Choroid plexus epithelial cell (primary cell): ENCODE data around the gene PTPRT.

Experiments
- DNase-seq: peaks from one replicate; pipeline ENCODE4 v3.0.0-alpha.2; 2010; ENCODE audit warnings: low read depth
- H3K4me3 ChIP-seq: 2 replicates; pipeline ENCODE4 v1.5.1; 2011; ENCODE audit warnings: low read depth, mild to moderate bottlenecking, control low read depth, low read length, moderate library complexity
- TF ChIP-seq, protein P1 (sequence below): conservative IDR thresholded peaks from 2 replicates; pipeline ENCODE4 v1.5.1; 2011; ENCODE audit warnings: low read depth, mild to moderate bottlenecking, control low read depth, inconsistent platforms, low read length, moderate library complexity

PTPRT gene

DNA sequence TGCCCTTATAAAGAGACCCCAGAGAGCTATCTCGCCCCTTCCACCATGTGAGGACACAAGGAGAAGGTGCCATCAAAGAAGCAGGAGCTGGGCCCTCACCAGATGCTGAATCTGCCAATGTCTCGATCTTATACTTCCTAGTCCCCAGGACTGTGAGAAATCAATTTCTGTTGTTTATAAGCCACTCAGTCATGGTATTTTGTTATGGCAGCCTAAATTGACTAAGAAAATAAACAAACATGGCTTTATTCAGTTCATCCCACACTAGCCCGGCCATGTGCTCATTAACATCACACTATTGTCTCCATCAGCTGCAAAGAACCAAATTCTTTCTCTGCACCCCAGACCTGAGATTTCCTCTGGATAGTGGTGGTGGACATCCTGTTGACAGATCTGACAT is 302.4 kb downstream of the PTPRT start:
- no peak for DNase-seq
- TF ChIP-seq, protein P1, sequence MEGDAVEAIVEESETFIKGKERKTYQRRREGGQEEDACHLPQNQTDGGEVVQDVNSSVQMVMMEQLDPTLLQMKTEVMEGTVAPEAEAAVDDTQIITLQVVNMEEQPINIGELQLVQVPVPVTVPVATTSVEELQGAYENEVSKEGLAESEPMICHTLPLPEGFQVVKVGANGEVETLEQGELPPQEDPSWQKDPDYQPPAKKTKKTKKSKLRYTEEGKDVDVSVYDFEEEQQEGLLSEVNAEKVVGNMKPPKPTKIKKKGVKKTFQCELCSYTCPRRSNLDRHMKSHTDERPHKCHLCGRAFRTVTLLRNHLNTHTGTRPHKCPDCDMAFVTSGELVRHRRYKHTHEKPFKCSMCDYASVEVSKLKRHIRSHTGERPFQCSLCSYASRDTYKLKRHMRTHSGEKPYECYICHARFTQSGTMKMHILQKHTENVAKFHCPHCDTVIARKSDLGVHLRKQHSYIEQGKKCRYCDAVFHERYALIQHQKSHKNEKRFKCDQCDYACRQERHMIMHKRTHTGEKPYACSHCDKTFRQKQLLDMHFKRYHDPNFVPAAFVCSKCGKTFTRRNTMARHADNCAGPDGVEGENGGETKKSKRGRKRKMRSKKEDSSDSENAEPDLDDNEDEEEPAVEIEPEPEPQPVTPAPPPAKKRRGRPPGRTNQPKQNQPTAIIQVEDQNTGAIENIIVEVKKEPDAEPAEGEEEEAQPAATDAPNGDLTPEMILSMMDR = no peak
- no peak overlapping the region for H3K4me3 ChIP-seq

DNA sequence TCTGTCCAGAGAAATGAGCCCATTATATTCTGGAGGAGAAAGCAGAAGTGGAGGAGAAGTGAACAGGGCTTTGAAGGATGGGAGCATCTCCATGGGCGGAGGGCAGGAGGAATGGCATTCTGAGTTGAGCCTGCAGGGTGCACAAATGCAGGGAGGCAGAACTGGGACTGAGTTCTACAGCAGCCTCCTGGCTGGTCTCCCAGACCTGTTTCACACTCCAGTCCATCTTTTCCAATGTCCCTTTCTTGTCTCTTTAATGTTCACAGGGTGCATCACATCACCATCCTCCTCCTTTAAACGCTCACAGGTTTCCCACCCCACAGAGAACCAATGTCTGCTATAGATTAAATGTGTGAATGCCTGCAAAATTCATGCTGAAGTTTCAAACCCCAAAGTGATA is 302.9 kb downstream of the PTPRT start:
- DNase-seq = no peak
- no peak overlapping the region for H3K4me3 ChIP-seq
- TF ChIP-seq, protein P1 = no peak

- no peak overlapping the region for H3K4me3 ChIP-seq
- no peak for DNase-seq
- TF ChIP-seq, protein P1 = no peak
Observed at GRCh38 chr20:42886046-42886445, 303.7 kb downstream of the PTPRT start.

DNA sequence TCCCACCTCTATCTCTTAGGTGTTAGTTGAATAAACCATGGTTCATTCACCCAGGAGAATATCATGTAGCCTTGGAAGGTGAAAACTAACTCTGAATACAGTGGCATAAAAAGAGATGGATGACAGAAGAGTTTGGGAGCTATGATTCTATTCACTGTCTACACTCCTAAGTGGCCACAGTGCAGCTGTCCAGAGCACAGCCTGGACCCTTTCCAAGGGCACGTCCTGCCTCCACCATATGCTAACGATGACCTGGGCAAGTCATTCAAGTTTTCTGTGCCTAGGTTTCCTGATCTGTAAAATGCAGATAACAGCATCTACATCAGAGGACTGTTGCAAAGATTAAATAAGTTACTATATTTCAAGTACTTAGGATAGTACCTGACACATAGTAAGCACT is 314.1 kb downstream of the PTPRT start:
- TF ChIP-seq, protein P1 = no peak
- DNase-seq = no peak
- H3K4me3 ChIP-seq = no peak overlapping the region

DNA sequence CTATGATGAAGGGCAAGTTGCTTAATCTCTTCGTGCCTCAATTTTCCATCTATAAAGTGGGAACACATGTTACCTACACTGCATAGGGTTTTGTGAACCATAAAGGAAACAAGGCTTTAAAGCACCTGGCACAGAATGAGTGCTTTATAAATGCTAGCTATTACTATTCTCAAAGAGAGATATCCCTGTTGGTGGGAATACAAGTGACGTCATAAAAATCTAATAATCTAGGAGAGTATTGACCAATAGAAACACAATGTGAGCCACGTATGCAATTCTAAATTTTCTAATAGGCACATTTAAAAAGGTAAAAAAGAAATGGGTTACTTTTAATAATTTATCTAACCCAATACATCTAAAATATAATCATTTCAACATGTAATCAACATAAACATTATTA is 316.4 kb downstream of the PTPRT start:
- no peak for DNase-seq
- H3K4me3 ChIP-seq = no peak overlapping the region
- TF ChIP-seq, protein P1 = no peak

- no peak for DNase-seq
- no peak overlapping the region for H3K4me3 ChIP-seq
- TF ChIP-seq, protein P1 = no peak
Observed at GRCh38 chr20:42864116-42864515, 325.6 kb downstream of the PTPRT start.

DNA sequence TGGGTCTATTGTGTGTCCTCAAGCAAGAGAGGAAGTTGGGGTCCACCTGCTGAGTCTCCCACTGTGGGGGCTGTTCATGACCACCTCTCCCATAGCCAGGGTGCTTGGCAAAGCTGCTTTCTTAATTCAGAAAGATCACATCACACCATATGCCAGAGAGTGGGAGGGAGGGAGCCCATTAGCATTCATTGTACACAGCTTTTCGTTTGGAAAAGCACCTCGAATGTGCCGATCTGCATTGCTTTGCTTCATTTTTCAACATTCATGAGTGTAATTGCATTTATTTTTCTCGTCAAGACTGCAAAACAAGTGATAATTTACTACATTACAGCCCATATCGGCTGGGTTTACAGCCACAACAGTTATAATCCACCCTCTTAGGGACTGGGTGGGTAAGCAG is 327.3 kb downstream of the PTPRT start:
- TF ChIP-seq, protein P1 = no peak
- DNase-seq = no peak
- H3K4me3 ChIP-seq = no peak overlapping the region
